ENCODE results near the gene PHLPP1. TPM values are rescaled to one million over a fixed set of nuclear protein-coding genes. Genes with fewer than 3 reads are reported as not detected.

The PHLPP1 gene
- total RNA-seq, 2 donors from 2014 or later = 22.1 to 24.2 TPM

DNA sequence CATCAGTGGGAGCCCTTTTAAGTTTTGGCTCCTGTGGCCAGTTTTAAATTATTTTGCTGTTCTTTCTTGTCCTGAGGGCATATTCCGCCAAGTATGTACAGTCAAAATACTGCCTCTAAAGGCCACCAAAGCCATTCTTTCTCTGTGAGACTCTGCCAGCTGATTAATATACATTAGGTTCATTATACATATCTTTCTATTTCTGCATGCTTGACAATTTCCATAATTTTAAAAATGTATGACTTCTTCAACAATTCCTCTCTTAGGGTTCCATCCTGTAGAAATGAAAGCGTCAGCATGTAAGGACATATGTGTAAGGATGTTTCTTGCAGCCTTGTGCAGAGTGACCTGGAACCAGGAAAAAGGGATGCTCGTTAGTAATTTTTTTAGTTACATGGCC lies 291.9 kb downstream of the PHLPP1 start:
- Histone ChIP-seq H3K9ac (ENCODE audit: low read depth in 2 of 2, low read length in 2 of 2) (no peak overlapping the region), H3K27me3 (no peaks in the 10 kb centered on the region), H3K27ac (no peak overlapping the region), H3K36me3 (no peaks in the 10 kb centered on the region), H3K4me3 (no peak overlapping the region), H3K4me1 (no peaks in the 10 kb centered on the region), H3K9me3 (no peaks in the 10 kb centered on the region)
- DNase-seq = no peak
- TF ChIP-seq, protein P1, sequence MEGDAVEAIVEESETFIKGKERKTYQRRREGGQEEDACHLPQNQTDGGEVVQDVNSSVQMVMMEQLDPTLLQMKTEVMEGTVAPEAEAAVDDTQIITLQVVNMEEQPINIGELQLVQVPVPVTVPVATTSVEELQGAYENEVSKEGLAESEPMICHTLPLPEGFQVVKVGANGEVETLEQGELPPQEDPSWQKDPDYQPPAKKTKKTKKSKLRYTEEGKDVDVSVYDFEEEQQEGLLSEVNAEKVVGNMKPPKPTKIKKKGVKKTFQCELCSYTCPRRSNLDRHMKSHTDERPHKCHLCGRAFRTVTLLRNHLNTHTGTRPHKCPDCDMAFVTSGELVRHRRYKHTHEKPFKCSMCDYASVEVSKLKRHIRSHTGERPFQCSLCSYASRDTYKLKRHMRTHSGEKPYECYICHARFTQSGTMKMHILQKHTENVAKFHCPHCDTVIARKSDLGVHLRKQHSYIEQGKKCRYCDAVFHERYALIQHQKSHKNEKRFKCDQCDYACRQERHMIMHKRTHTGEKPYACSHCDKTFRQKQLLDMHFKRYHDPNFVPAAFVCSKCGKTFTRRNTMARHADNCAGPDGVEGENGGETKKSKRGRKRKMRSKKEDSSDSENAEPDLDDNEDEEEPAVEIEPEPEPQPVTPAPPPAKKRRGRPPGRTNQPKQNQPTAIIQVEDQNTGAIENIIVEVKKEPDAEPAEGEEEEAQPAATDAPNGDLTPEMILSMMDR (IDR thresholded peaks at IDR 0.05) = no peak
- intact Hi-C loops (cut with DNase I) = no loop called here

DNA sequence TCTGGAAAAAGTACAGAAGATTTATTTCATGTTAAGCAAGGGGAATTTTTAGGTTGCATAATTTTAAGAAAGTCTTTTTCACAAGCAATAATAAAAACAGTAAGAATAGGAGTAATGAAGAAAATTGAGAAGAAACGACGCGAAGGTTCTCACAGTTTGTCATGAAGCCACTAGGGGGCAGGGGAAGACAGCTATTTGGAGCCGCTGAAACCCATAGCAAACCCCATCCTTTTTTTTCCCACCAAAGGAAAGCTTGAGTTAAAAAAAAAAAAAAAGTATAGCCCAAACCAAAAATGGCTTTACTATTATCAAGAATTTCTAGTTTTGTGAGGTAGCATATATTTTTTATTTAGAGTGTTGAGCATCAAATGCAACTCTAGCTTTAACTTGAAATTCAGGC lies 300.9 kb downstream of the PHLPP1 start:
- no peak overlapping the region for H3K9ac ChIP-seq (ENCODE audit: low read depth in 2 of 2, low read length in 2 of 2)

DNA sequence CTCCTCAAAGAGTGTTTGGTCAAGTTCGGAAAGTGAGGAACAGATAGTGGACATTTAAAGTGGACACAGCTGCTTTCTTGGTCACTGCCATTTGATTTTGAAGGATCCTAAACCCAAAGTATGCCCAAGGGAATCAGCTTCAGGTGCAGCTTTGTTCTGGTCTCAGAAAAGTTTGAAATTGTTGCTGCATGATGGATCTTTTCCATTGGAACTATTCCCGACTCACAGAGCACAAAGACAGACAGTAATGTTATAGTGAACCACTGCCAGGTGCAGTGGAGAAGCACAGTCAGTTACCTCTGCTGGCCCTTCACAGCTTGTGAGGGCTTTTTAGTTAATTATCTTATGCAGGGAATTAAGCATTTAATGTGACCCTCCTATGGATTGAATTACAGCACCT lies 301.7 kb downstream of the PHLPP1 start:
- no peaks in the 10 kb centered on the region for H3K4me1 ChIP-seq
- TF ChIP-seq, protein P1 (IDR thresholded peaks at IDR 0.05) = no peak
- H3K9ac ChIP-seq (ENCODE audit: low read depth in 2 of 2, low read length in 2 of 2) = no peak overlapping the region

More for the DNA sequence above, 300.9 kb downstream of the PHLPP1 start:
- Histone ChIP-seq H3K36me3 (no peaks in the 10 kb centered on the region), H3K27me3 (no peaks in the 10 kb centered on the region), H3K4me3 (no peak overlapping the region), H3K4me1 (no peaks in the 10 kb centered on the region), H3K9me3 (no peaks in the 10 kb centered on the region), H3K27ac (no peak overlapping the region)
- intact Hi-C loops (cut with DNase I) = loop anchor here (5.0 kb wide), 1 partner anchor 426 kb away; no protein-coding TSS in a partner anchor
- TF ChIP-seq, protein P1 (IDR thresholded peaks at IDR 0.05) = peak; percentile 67
- DNase-seq = peak; percentile 57

DNA sequence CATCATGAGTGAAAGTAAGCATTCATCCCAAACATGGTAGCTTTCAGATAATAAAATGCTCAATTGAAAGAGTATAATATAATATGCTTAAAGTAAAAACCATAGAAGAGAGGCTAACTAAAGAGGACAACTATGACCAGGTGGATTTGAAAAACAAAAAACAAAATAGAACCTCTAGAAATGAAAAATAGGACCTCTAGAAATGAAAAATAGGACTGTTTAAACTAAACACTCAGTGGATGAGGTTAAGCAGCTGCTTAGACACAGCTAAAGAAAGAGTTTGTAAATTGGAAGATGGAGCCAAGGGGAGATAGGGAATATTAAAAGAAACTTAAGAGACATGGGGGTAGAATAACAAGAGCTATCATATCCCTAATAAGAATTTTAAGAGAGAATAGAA lies 302.6 kb downstream of the PHLPP1 start:
- no peaks in the 10 kb centered on the region for H3K4me1 ChIP-seq
- H3K36me3 ChIP-seq = no peaks in the 10 kb centered on the region
- H3K4me3 ChIP-seq = no peak overlapping the region
- TF ChIP-seq, protein P1 (IDR thresholded peaks at IDR 0.05) = no peak
- no peaks in the 10 kb centered on the region for H3K9me3 ChIP-seq
- H3K27ac ChIP-seq = no peak overlapping the region
- intact Hi-C loops (cut with DNase I) = loop anchor here (5.0 kb wide), 1 partner anchor 424 kb away; no protein-coding TSS in a partner anchor
- no peak overlapping the region for H3K9ac ChIP-seq (ENCODE audit: low read depth in 2 of 2, low read length in 2 of 2)
- H3K27me3 ChIP-seq = no peaks in the 10 kb centered on the region
- DNase-seq = no peak

More for the DNA sequence above, 301.7 kb downstream of the PHLPP1 start:
- Histone ChIP-seq H3K36me3 (no peaks in the 10 kb centered on the region), H3K27ac (no peak overlapping the region), H3K27me3 (no peaks in the 10 kb centered on the region), H3K9me3 (no peaks in the 10 kb centered on the region), H3K4me3 (no peak overlapping the region)
- DNase-seq = no peak
- intact Hi-C loops (cut with DNase I) = loop anchor here (5.0 kb wide), 1 partner anchor 425 kb away; no protein-coding TSS in a partner anchor

DNA sequence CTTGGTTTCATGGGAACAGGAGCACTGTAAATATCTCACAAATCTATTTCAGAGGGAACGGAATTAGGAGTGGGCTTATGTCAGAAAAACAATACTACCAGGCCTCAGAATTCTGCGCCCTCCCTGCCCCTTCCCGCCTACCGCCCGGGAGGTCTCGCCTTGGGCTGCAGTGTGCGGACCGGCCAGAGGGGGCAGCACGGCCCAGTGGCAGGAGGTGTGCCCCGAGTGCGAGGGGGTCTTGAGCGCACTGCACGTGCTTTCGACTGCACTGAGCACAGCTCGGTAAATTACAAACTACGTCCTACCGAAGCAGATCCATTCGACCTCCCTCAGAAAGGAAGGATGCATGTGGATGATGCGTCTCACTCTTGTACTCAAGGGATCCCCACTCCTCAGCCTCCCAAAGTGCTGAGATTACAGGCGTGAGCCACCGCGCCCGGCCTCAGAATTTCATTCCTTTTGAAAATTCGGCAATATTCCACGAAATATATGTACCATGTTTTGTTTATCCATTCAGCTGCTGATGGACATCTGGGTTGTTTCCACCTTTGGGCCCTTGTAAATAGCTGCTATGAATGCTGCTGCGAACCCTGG lies 307.2 kb downstream of the PHLPP1 start:
- DNase-seq = no peak
- H3K27me3 ChIP-seq = no peaks in the 10 kb centered on the region
- no peak overlapping the region for H3K27ac ChIP-seq
- H3K36me3 ChIP-seq = no peaks in the 10 kb centered on the region
- no peak overlapping the region for H3K9ac ChIP-seq (ENCODE audit: low read depth in 2 of 2, low read length in 2 of 2)
- TF ChIP-seq, protein P1 (IDR thresholded peaks at IDR 0.05) = no peak
- intact Hi-C loops (cut with DNase I) = loop anchor here (10.0 kb wide), 1 partner anchor 102 kb away; no protein-coding TSS in a partner anchor
- H3K9me3 ChIP-seq = no peaks in the 10 kb centered on the region
- H3K4me1 ChIP-seq = no peaks in the 10 kb centered on the region
- no peak overlapping the region for H3K4me3 ChIP-seq
